Neural crest cell (in vitro differentiated cells): ENCODE results near the gene RNF220. TPM values are rescaled to one million over a fixed set of nuclear protein-coding genes. Genes with fewer than 3 reads are reported as not detected.
"Not testable (repeated sequence)": the region's sequence is repeated elsewhere in the genome, so short reads cannot be mapped to it uniquely, and the experiment has no call there.

Experiments used
- DNase-seq: peaks from one replicate; pipeline ENCODE4 v3.0.0; 2021; ENCODE audit warnings: low read depth, mixed read lengths, low spot score
- H3K27ac Mint-ChIP-seq: one replicate; pipeline ENCODE4 v1.8.0; 2021; ENCODE audit warnings: mild to moderate bottlenecking, mixed read lengths; ENCODE audit not compliant: unreplicated experiment
- H3K27me3 Mint-ChIP-seq: 2 replicates; pipeline ENCODE4 v1.8.0; 2021; ENCODE audit warnings: low read depth, mild to moderate bottlenecking, mixed read lengths
- H3K36me3 Mint-ChIP-seq: 2 replicates; pipeline ENCODE4 v1.8.0; 2021; ENCODE audit warnings: low read depth, mild to moderate bottlenecking, mixed read lengths
- H3K4me1 Mint-ChIP-seq: 2 replicates; pipeline ENCODE4 v1.8.0; 2021; ENCODE audit warnings: mixed read lengths
- H3K4me3 Mint-ChIP-seq: one replicate; pipeline ENCODE4 v1.8.0; 2021; ENCODE audit warnings: mild to moderate bottlenecking, mixed read lengths
- H3K9me3 Mint-ChIP-seq: 2 replicates; pipeline ENCODE4 v1.8.0; 2021; ENCODE audit warnings: mixed read lengths
- CTCF ChIP-seq: fragments of 200-600 bp; sonication (generic); conservative IDR thresholded peaks from 2 replicates; pipeline ENCODE4 v1.5.0; 2021; ENCODE audit warnings: antibody characterized with exemption, mild to moderate bottlenecking
- total RNA-seq: library from RNA; stranded (reverse); gene quantifications from 2 replicates; pipeline ENCODE4 v1.2.1, GENCODE V29; 2021

RNF220 gene
- total RNA-seq, 1 donor from 2014 or later, result 96.7 TPM

DNA sequence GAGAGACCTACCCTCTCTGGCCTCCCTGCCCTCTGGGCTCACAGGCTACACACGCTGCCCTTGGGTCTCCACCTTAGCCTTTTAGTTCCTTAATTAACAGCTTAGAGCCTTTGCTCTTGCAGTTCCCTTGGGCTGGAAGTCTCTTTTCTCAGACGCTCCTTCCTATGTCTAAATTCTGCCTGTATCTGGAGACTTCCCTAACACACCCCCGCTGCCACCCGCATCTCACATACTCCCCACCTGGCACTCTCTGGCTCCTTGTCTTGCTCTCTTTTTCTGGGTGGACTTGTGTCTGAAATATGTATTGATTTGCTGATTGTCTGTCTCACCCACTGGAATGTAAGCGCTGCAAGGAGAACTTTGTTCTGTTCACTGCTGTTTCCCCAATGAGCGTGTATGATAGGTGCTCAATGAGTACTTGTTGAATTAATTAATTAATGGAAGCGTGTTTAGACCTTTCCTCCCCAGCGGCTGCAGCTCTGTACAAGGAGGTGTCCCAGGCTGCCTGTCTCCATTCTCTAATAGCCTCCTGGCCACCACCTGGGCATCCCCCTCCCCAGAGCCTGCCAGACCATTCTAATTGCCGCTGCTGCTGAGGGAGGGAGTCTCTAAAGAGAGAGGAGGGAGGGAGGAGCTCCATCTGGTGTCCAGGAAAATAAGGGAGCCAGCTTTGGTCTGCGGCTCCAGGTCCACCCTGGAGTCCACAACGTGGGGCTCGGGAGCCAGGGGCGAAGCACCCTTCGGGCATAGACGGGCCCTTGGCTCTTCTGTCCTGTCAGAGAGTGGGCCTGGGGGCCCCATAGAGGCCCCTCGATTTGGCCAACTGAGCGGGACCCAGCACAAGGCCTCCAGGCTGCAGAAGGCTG lies 95.4 kb downstream of the RNF220 start:
- Mint-ChIP-seq H3K4me1 (peaks cover 28% of the 10 kb centered on the region), H3K9me3 (no peaks in the 10 kb centered on the region), H3K36me3 (no peaks in the 10 kb centered on the region), H3K27ac (no peak overlapping the region), H3K4me3 (no peak overlapping the region), H3K27me3 (peaks cover 31% of the 10 kb centered on the region)
- DNase-seq, result peak; percentile 51
- TF ChIP-seq CTCF, result peak; percentile 31

DNA sequence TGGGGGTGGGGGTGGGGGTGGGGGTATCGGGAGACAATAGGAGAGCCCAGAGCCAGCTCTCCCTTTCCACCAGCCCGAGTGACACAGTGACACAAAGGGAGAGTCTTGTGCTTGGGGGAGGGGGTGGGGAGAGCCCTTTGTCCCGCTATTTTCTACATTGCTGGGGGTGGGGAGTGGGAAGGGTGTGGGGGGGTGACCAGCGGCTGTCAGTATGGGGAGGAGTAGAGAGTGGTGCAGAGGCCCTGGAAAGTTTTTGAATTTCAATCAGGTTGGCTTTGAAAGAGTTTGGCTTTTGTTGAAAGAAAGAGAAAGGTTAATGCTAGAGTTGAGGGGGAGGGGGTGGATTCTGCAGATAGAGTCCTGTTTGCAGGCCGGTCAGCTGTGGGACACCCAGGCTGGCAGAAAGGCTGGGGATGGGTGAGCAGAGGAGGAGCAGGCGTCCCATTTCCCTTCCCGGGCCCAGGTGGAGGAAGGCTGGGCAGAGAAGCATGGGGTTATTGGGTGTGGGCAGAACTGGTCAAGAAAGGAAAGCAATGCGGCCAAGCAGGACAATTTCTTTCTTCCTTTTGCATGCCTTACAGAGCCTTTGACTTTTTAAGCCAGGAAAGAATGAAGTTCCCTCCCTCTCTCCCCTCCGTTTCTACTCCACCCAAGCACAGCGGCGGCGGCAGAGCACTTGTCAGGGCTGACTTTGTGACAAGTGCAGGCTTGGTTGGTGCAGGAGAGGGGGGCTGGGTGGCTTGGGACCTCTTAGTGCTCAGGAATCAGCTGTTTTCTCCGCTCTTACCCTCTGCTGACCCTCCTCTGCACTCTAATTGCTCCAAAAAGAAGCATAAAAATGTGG lies 96.2 kb downstream of the RNF220 start:
- Mint-ChIP-seq H3K27ac (peak overlapping the region; percentile 98), H3K27me3 (peaks cover 28% of the 10 kb centered on the region), H3K9me3 (no peaks in the 10 kb centered on the region), H3K4me1 (peaks cover 36% of the 10 kb centered on the region), H3K36me3 (no peaks in the 10 kb centered on the region), H3K4me3 (no peak overlapping the region)
- TF ChIP-seq CTCF, result no peak
- no peak for DNase-seq

GRCh38 chr1:44502823-44503222 lies 97.8 kb downstream of the RNF220 start:
- H3K4me3 Mint-ChIP-seq, H3K36me3 Mint-ChIP-seq, H3K27ac Mint-ChIP-seq, DNase-seq, H3K9me3 Mint-ChIP-seq: not testable (repeated sequence)
- Mint-ChIP-seq H3K27me3 (peaks cover 41% of the 10 kb centered on the region), H3K4me1 (peaks cover 50% of the 10 kb centered on the region)

GRCh38 chr1:44503625-44504024 lies 98.6 kb downstream of the RNF220 start:
- DNase-seq, result no peak
- no peak overlapping the region for H3K4me3 Mint-ChIP-seq
- no peaks in the 10 kb centered on the region for H3K9me3 Mint-ChIP-seq
- no peaks in the 10 kb centered on the region for H3K36me3 Mint-ChIP-seq
- H3K27me3 Mint-ChIP-seq, result peaks cover 49% of the 10 kb centered on the region
- no peak overlapping the region for H3K27ac Mint-ChIP-seq
- TF ChIP-seq CTCF, result no peak
- peaks cover 58% of the 10 kb centered on the region for H3K4me1 Mint-ChIP-seq

GRCh38 chr1:44505210-44505993 lies 100.3 kb downstream of the RNF220 start:
- Mint-ChIP-seq H3K4me3 (peak overlapping the region; percentile 43), H3K27me3 (peaks cover 59% of the 10 kb centered on the region), H3K36me3 (no peaks in the 10 kb centered on the region), H3K27ac (peak overlapping the region; percentile 37), H3K4me1 (peaks cover 65% of the 10 kb centered on the region), H3K9me3 (no peaks in the 10 kb centered on the region)
- no peak for TF ChIP-seq CTCF
- DNase-seq, result no peak
